Lung (tissue), 12 donors: Measurements from ENCODE around the gene PHF10. TPM values are rescaled to one million over a fixed set of nuclear protein-coding genes. Genes with fewer than 3 reads are reported as not detected.

Experiments
- ATAC-seq: fragments of 200-7000 bp; cut with Tn5 transposase; one replicate; pipeline ENCODE4 v1.9.1; 2020; ENCODE audit warnings: moderate number of reproducible peaks; ENCODE audit not compliant: insufficient read depth, low FRiP score
- DNase-seq, 3 donors: peaks; one replicate each; pipeline ENCODE4 v3.0.0-alpha.2; 2013 to 2017
- H3K27ac ChIP-seq, 2 donors: one replicate each; pipeline ENCODE4 v1.5.1; 2013; ENCODE audit warnings: mild to moderate bottlenecking in 2 of 2, moderate library complexity in 2 of 2, control low read depth in 1 of 2, inconsistent platforms in 1 of 2, low read depth in 1 of 2, low read length in 1 of 2
- H3K27me3 ChIP-seq, 3 donors: one replicate each; pipeline ENCODE4 v1.5.1; 2013; ENCODE audit warnings: low read length in 2 of 3; ENCODE audit not compliant: control insufficient read depth in 3 of 3, insufficient read depth in 3 of 3
- H3K36me3 ChIP-seq, 4 donors: one replicate each; pipeline ENCODE4 v1.5.1; 2013; ENCODE audit warnings: low read length in 4 of 4, mild to moderate bottlenecking in 1 of 4, moderate library complexity in 1 of 4; ENCODE audit not compliant: control insufficient read depth in 4 of 4, insufficient read depth in 4 of 4
- H3K4me1 ChIP-seq, 5 donors: one replicate each; pipeline ENCODE4 v1.5.1; 2013; ENCODE audit warnings: low read length in 5 of 5, mild to moderate bottlenecking in 2 of 5, moderate library complexity in 1 of 5; ENCODE audit not compliant: control insufficient read depth in 5 of 5, insufficient read depth in 5 of 5
- H3K4me3 ChIP-seq: one replicate; pipeline ENCODE4 v1.5.1; 2013; ENCODE audit warnings: mild to moderate bottlenecking, control low read depth, moderate library complexity
- H3K9ac ChIP-seq, 2 donors: one replicate each; pipeline ENCODE4 v1.5.1; 2013; ENCODE audit warnings: low read length in 2 of 2, control low read depth in 1 of 2; ENCODE audit not compliant: insufficient read depth in 1 of 2
- H3K9me3 ChIP-seq, 4 donors: one replicate each; pipeline ENCODE4 v1.5.1; 2013; ENCODE audit warnings: low read length in 3 of 4, mild to moderate bottlenecking in 1 of 4, moderate library complexity in 1 of 4; ENCODE audit not compliant: control insufficient read depth in 4 of 4, insufficient read depth in 3 of 4
- CTCF ChIP-seq: IDR thresholded peaks from 2 replicates; pipeline ENCODE4 v1.5.1; 2012; ENCODE audit warnings: mild to moderate bottlenecking; ENCODE audit errors: control extremely low read depth, extremely low read depth
- WGBS, 2 donors: extraction: QIAGEN DNeasy Blood & Tissue Kit; methylation state at CpG; one replicate each; pipeline ENCODE4 v1.1.7; 2013; 5-methylcytosine and 5-hydroxymethylcytosine counted together
- polyA plus RNA-seq, 2 donors: library from polyadenylated mRNA; stranded (reverse); fragments of 200-250 nt; gene quantifications; one replicate each; pipeline ENCODE4 v1.2.1, GENCODE V29; 2013
- total RNA-seq, 2 donors: library from RNA; depleted of rRNA in 1 of 2; stranded (reverse); fragments of >200 nt in 1 of 2; gene quantifications; one replicate each; pipeline ENCODE4 v1.2.1, GENCODE V29; 2014 to 2021
- donor health status: control.
- donor health status: control.
- donor health status: Bipolar disorder and iron deficiency.
- donor health status: healthy.
- donor health status: DM: yes; HTN: yes; CAD: no.

PHF10 gene
- total and polyA plus RNA-seq, 4 donors = 26.0 to 94.9 (median 30.9) TPM

GRCh38 chr6:169729961-169730360 lies 5.7 kb upstream of the PHF10 start:
- DNase-seq (no peak), ATAC-seq (no peak)
- Histone ChIP-seq H3K9me3 (no peaks in the 10 kb centered on the region), H3K27ac (no peak overlapping the region), H3K4me1 (peaks cover 0 to 7% (median 0%) of the 10 kb centered on the region in 5 donors), H3K9ac (no peak overlapping the region), H3K4me3 (no peak overlapping the region), H3K36me3 (no peaks in the 10 kb centered on the region), H3K27me3 (no peaks in the 10 kb centered on the region)
- no peak for TF ChIP-seq CTCF

GRCh38 chr6:169726963-169727362 lies 2.7 kb upstream of the PHF10 start:
- Histone ChIP-seq H3K9ac (no peak overlapping the region), H3K9me3 (no peaks in the 10 kb centered on the region), H3K4me1 (peaks cover 0 to 20% (median 5%) of the 10 kb centered on the region in 5 donors), H3K27ac (no peak overlapping the region), H3K4me3 (no peak overlapping the region), H3K36me3 (no peaks in the 10 kb centered on the region), H3K27me3 (no peaks in the 10 kb centered on the region)
- ATAC-seq (no peak), DNase-seq (no peak)
- TF ChIP-seq CTCF = no peak

- H3K9me3 ChIP-seq = no peaks in the 10 kb centered on the region
- 92 to 100% methylated on average over 1 of the region's 1 CpG for WGBS, 2 donors
Measured at GRCh38 chr6:169726049-169726400, 1.7 kb upstream of the PHF10 start.

More at GRCh38 chr6:169726049-169726400, 1.7 kb upstream of the PHF10 start:
- H3K27ac ChIP-seq = no peak overlapping the region
- no peak for ATAC-seq
- H3K36me3 ChIP-seq = no peaks in the 10 kb centered on the region
- no peak for DNase-seq
- H3K9ac ChIP-seq = peak overlapping the region in 1 of 2 donors; percentile 68
- peaks cover 0 to 29% (median 7%) of the 10 kb centered on the region in 5 donors for H3K4me1 ChIP-seq
- H3K4me3 ChIP-seq = no peak overlapping the region
- no peaks in the 10 kb centered on the region for H3K27me3 ChIP-seq
- no peak for TF ChIP-seq CTCF
